Sciatic nerve (tissue), 2 donors: ENCODE results near the gene PLCG1. TPM values are rescaled to one million over a fixed set of nuclear protein-coding genes. Genes with fewer than 3 reads are reported as not detected.
A peak's percentile ranks its signal among the peaks of the same experiment; 100 is the strongest.
"Not testable (repeated sequence)": the region's sequence is repeated elsewhere in the genome, so short reads cannot be mapped to it uniquely, and the experiment has no call there.

ENCODE experiments used
- ATAC-seq: fragments of 200-7000 bp; cut with Tn5 transposase; one replicate; pipeline ENCODE4 v1.9.1; 2020; ENCODE audit warnings: mild to moderate bottlenecking, moderate library complexity
- DNase-seq: peaks from one replicate; pipeline ENCODE4 v3.0.0-alpha.2; 2020; ENCODE audit warnings: low spot score
- intact Hi-C: fragments of 100-400 bp; cut with DNase I; formaldehyde crosslinking; loops from one replicate; pipeline ENCODE4 v1.14.2; 2022
- total RNA-seq: library from RNA; stranded (reverse); fragmentation: NEBNext Ultra II Directional; extraction: Animal tissue kit (Norgen Biotek cat#: 25700); gene quantifications from one replicate; pipeline ENCODE4 v1.2.1, GENCODE V29; 2021
- donor health status: DM: no; HTN: no; CAD: no.
- donor health status: DM: no; HTN: no; CAD: no.

PLCG1 gene
- 148 TPM for total RNA-seq

GRCh38 chr20:41136680-41137613 lies at the start of gene PLCG1:
Gene PLCG1, plus strand, starts transcription at chr20:41137543. Its CDS starts 99 bp downstream, at chr20:41137642.
- peak; percentile 95 for DNase-seq
- ATAC-seq: peak; percentile 85
- intact Hi-C loops: no loop called here

GRCh38 chr20:41087777-41088176 lies 49.6 kb upstream of the PLCG1 start:
- DNase-seq (no peak), ATAC-seq (no peak)
- intact Hi-C loops: no loop called here

GRCh38 chr20:41089555-41089954 lies 47.8 kb upstream of the PLCG1 start:
- intact Hi-C loops: no loop called here
- DNase-seq (no peak), ATAC-seq (no peak)

GRCh38 chr20:41091927-41092326 lies 45.4 kb upstream of the PLCG1 start:
- DNase-seq: no peak
- intact Hi-C loops: no loop called here
- ATAC-seq: no peak

GRCh38 chr20:41094353-41095055 lies 42.8 kb upstream of the PLCG1 start:
- ATAC-seq: peak; percentile 50
- no peak for DNase-seq
- intact Hi-C loops: loop anchor here (5.0 kb wide), 2 partner anchors 102 to 127 kb away; no protein-coding TSS in a partner anchor

GRCh38 chr20:41095110-41095969 lies 42.0 kb upstream of the PLCG1 start:
- intact Hi-C loops: loop anchor here (5.0 kb wide), 2 partner anchors 103 to 128 kb away; no protein-coding TSS in a partner anchor
- ATAC-seq: peak; percentile 73
- peak; percentile 71 for DNase-seq

GRCh38 chr20:41098703-41099250 lies 38.6 kb upstream of the PLCG1 start:
- ATAC-seq (peak; percentile 75), DNase-seq (no peak)
- intact Hi-C loops: loop anchor here (5.0 kb wide), 2 partner anchors 106 to 131 kb away; no protein-coding TSS in a partner anchor

GRCh38 chr20:41100001-41100480 lies 37.3 kb upstream of the PLCG1 start:
- intact Hi-C loops: no loop called here
- DNase-seq: no peak
- no peak for ATAC-seq

- no peak for ATAC-seq
- intact Hi-C loops: no loop called here
- DNase-seq: no peak
These were observed 35.7 kb upstream of the PLCG1 start for GRCh38 chr20:41101660-41102059.

- intact Hi-C loops: no loop called here
- DNase-seq (no peak), ATAC-seq (no peak)
These were observed 28.8 kb upstream of the PLCG1 start for GRCh38 chr20:41108531-41108930.

- ATAC-seq (no peak), DNase-seq (no peak)
- intact Hi-C loops: no loop called here
These were observed 27.3 kb upstream of the PLCG1 start for GRCh38 chr20:41110012-41110411.

GRCh38 chr20:41110930-41111577 lies 26.3 kb upstream of the PLCG1 start:
- intact Hi-C loops: no loop called here
- no peak for ATAC-seq
- DNase-seq: no peak

- intact Hi-C loops: no loop called here
- no peak for DNase-seq
- no peak for ATAC-seq
These were observed 25.8 kb upstream of the PLCG1 start for GRCh38 chr20:41111578-41111951.

GRCh38 chr20:41116282-41116956 lies 20.9 kb upstream of the PLCG1 start:
- intact Hi-C loops: no loop called here
- DNase-seq (no peak), ATAC-seq (no peak)

GRCh38 chr20:41118159-41118558 lies 19.2 kb upstream of the PLCG1 start:
- DNase-seq, ATAC-seq, intact Hi-C loops: not testable (repeated sequence)

- ATAC-seq: no peak
- intact Hi-C loops: no loop called here
- DNase-seq: no peak
These were observed 18.7 kb upstream of the PLCG1 start for GRCh38 chr20:41118632-41119031.
